ENCODE results near the gene IQGAP2.

- no peak for TF ChIP-seq CTCF (IDR thresholded peaks at IDR 0.05)
- TF ChIP-seq POLR2A (IDR thresholded peaks at IDR 0.05) = no peak
These were observed 23.8 kb upstream of the IQGAP2 start for GRCh38 chr5:76379316-76379715.

Data from testis (tissue), 2 donors.